ENCODE data around the gene ACTR2.

DNA sequence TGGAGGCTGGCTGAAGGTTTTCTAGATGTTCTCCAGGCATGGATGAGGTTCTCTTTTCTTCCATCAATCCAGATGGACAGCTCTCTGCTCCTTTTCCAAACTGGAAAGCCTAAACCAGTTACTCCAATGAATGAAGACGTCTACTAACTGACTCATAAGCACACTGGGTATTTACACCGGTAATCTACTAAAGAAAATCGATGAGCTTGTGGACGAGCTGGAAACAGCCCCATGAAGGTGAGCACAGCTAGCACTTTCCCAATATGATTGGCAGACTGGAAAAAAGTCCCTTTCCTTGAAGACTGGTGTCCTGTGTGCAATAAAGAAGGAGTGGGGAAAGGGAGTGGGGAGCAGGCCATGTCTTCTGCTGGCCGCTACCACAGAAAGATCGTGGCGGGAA is 84.0 kb downstream of the ACTR2 start:
- no peak for TF ChIP-seq JUND (IDR thresholded peaks at IDR 0.05)
- TF ChIP-seq, protein P1, sequence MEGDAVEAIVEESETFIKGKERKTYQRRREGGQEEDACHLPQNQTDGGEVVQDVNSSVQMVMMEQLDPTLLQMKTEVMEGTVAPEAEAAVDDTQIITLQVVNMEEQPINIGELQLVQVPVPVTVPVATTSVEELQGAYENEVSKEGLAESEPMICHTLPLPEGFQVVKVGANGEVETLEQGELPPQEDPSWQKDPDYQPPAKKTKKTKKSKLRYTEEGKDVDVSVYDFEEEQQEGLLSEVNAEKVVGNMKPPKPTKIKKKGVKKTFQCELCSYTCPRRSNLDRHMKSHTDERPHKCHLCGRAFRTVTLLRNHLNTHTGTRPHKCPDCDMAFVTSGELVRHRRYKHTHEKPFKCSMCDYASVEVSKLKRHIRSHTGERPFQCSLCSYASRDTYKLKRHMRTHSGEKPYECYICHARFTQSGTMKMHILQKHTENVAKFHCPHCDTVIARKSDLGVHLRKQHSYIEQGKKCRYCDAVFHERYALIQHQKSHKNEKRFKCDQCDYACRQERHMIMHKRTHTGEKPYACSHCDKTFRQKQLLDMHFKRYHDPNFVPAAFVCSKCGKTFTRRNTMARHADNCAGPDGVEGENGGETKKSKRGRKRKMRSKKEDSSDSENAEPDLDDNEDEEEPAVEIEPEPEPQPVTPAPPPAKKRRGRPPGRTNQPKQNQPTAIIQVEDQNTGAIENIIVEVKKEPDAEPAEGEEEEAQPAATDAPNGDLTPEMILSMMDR (IDR thresholded peaks at IDR 0.05 in 2 of 3, conservative IDR thresholded peaks at IDR 0.05 in 1 of 3; ENCODE audit: borderline replicate concordance in 1 of 3, insufficient read depth in 1 of 3, low read depth in 2 of 3, low read length in 2 of 3): no peak
- no peak for TF ChIP-seq FOSL1 (IDR thresholded peaks at IDR 0.05; ENCODE audit: low read depth)
- no peak for TF ChIP-seq POLR2AphosphoS5 (IDR thresholded peaks at IDR 0.05; ENCODE audit: low read depth, low read length)
- TF ChIP-seq, protein P2, sequence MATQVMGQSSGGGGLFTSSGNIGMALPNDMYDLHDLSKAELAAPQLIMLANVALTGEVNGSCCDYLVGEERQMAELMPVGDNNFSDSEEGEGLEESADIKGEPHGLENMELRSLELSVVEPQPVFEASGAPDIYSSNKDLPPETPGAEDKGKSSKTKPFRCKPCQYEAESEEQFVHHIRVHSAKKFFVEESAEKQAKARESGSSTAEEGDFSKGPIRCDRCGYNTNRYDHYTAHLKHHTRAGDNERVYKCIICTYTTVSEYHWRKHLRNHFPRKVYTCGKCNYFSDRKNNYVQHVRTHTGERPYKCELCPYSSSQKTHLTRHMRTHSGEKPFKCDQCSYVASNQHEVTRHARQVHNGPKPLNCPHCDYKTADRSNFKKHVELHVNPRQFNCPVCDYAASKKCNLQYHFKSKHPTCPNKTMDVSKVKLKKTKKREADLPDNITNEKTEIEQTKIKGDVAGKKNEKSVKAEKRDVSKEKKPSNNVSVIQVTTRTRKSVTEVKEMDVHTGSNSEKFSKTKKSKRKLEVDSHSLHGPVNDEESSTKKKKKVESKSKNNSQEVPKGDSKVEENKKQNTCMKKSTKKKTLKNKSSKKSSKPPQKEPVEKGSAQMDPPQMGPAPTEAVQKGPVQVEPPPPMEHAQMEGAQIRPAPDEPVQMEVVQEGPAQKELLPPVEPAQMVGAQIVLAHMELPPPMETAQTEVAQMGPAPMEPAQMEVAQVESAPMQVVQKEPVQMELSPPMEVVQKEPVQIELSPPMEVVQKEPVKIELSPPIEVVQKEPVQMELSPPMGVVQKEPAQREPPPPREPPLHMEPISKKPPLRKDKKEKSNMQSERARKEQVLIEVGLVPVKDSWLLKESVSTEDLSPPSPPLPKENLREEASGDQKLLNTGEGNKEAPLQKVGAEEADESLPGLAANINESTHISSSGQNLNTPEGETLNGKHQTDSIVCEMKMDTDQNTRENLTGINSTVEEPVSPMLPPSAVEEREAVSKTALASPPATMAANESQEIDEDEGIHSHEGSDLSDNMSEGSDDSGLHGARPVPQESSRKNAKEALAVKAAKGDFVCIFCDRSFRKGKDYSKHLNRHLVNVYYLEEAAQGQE (IDR thresholded peaks at IDR 0.05; ENCODE audit: low read depth): no peak
- no peak for TF ChIP-seq EGR1 (IDR thresholded peaks at IDR 0.05; ENCODE audit: low read depth)
- no peak for TF ChIP-seq SP1 (IDR thresholded peaks at IDR 0.05; ENCODE audit: low read depth)
- no peak for TF ChIP-seq POLR2A (IDR thresholded peaks at IDR 0.05; ENCODE audit: borderline replicate concordance, extremely low read depth, insufficient read depth, insufficient read length)
- TF ChIP-seq ZNF274 (IDR thresholded peaks at IDR 0.05; ENCODE audit: low read depth, low read length): no peak
